ENCODE measurements around the gene TMEM72. TPM values are rescaled to one million over a fixed set of nuclear protein-coding genes. Genes with fewer than 3 reads are reported as not detected.

TMEM72 gene
- polyA plus RNA-seq, 1 donor (not counting 4 experiments of a cell fraction or from before 2014, with no cell fraction given): not detected

DNA sequence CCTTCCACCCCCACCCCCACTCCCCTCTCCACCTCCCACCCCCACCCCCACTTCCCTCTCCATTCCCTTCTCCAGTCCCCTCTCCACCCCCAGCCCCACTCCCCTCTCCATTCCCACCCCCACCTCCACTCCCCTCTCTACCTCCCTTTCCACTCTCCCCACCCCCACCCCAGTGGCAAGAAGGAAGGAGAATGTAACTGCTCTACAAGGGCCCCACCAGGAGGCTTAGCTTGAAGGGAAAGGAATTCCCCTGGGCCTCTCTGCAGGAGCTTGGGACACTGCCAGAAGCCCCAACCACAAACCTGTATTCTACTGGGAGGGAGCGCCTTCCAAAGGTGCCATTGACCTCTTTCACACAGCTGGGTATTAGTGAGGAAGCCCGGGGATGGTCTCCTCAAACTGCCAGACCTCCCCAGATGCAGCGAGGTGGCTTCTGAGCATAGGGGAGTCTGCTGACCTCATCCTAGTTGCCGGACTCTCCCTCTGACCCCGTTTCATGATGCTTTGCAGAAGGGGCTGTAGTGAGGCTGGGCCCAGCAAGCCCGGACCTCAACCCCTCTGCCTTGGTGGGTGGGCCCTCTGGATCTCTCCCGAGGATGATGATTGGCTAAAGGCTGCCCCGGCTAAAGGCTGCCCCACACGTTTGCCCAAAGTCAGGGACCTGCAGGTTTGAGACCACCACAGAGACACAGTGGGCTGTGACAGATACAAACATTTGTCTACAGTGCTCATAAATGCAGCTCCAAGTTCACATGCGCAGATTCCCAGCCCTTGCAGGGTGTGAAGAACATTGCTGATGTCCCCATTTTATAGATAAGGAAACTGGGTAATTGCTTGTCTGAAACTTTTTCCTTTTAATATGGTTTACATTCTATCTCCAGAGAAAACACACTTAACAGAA, 64.5 kb downstream of the TMEM72 start:
- dilution Hi-C loops (cut with MboI; ENCODE audit: extremely low pct_ligation_motif_present, low sequenced_read_pairs): no loop called here

GRCh38 chr10:44976352-44977198, 65.4 kb downstream of the TMEM72 start:
- no peak overlapping the region for H2AFZ ChIP-seq (ENCODE audit: control insufficient read depth, low read length)
- H3K27ac ChIP-seq (ENCODE audit: control insufficient read depth, insufficient read depth, low read length): no peak overlapping the region
- H3K9ac ChIP-seq (ENCODE audit: control insufficient read depth, extremely low read depth, insufficient read depth, low read length): no peak overlapping the region

More for the DNA sequence above, 64.5 kb downstream of the TMEM72 start:
- no peaks in the 10 kb centered on the region for H4K20me1 ChIP-seq (ENCODE audit: control insufficient read depth, extremely low read depth, insufficient read depth, low read length)
- H3K36me3 ChIP-seq (ENCODE audit: control insufficient read depth in 2 of 2, extremely low read depth in 1 of 2, insufficient read depth in 2 of 2, low read length in 2 of 2): no peaks in the 10 kb centered on the region
- H2AFZ ChIP-seq (ENCODE audit: control insufficient read depth, low read length): no peak overlapping the region
- no peaks in the 10 kb centered on the region for H3K27me3 ChIP-seq (ENCODE audit: control insufficient read depth, extremely low read depth, insufficient read depth, low read length)
- TF ChIP-seq CTCF (optimal IDR thresholded peaks at IDR 0.05 in 1 of 3, IDR thresholded peaks at IDR 0.05 in 1 of 3, conservative IDR thresholded peaks at IDR 0.05 in 1 of 3; ENCODE audit: extremely low read depth in 1 of 3, insufficient read depth in 2 of 3, low read length in 3 of 3) (no peak), EZH2 (IDR thresholded peaks at IDR 0.05; ENCODE audit: low read length) (no peak)
- H3K4me3 ChIP-seq (ENCODE audit: control insufficient read depth in 2 of 3, extremely low read depth in 1 of 3, insufficient read depth in 2 of 3, low read depth in 1 of 3, low read length in 3 of 3): no peak overlapping the region
- peaks cover 39% of the 10 kb centered on the region for H3K4me1 ChIP-seq (ENCODE audit: control insufficient read depth, extremely low read depth, insufficient read depth, low read length)
- H3K9me3 ChIP-seq (ENCODE audit: control insufficient read depth, low read depth, low read length): no peaks in the 10 kb centered on the region
- H3K9me1 ChIP-seq (ENCODE audit: control insufficient read depth, extremely low read depth, insufficient read depth, low read length): no peaks in the 10 kb centered on the region
- H3K27ac ChIP-seq (ENCODE audit: control insufficient read depth, insufficient read depth, low read length): no peak overlapping the region
- no peaks in the 10 kb centered on the region for H3K79me2 ChIP-seq (ENCODE audit: control insufficient read depth, insufficient read depth, low read length)
- FAIRE-seq: no peak
- H3K9ac ChIP-seq (ENCODE audit: control insufficient read depth, extremely low read depth, insufficient read depth, low read length): no peak overlapping the region
- DNase-seq (ENCODE audit: low read depth, low spot score): no peak
- H3K4me2 ChIP-seq (ENCODE audit: control insufficient read depth, extremely low read depth, insufficient read depth, low read depth, low read length): no peak overlapping the region

More at GRCh38 chr10:44976352-44977198, 65.4 kb downstream of the TMEM72 start:
- H3K79me2 ChIP-seq (ENCODE audit: control insufficient read depth, insufficient read depth, low read length): no peaks in the 10 kb centered on the region
- H3K9me1 ChIP-seq (ENCODE audit: control insufficient read depth, extremely low read depth, insufficient read depth, low read length): no peaks in the 10 kb centered on the region
- FAIRE-seq (no peak), DNase-seq (ENCODE audit: low read depth, low spot score) (no peak)
- no peaks in the 10 kb centered on the region for H3K27me3 ChIP-seq (ENCODE audit: control insufficient read depth, extremely low read depth, insufficient read depth, low read length)
- TF ChIP-seq CTCF (optimal IDR thresholded peaks at IDR 0.05 in 1 of 3, IDR thresholded peaks at IDR 0.05 in 1 of 3, conservative IDR thresholded peaks at IDR 0.05 in 1 of 3; ENCODE audit: extremely low read depth in 1 of 3, insufficient read depth in 2 of 3, low read length in 3 of 3) (no peak), EZH2 (IDR thresholded peaks at IDR 0.05; ENCODE audit: low read length) (no peak)
- no peak overlapping the region for H3K4me2 ChIP-seq (ENCODE audit: control insufficient read depth, extremely low read depth, insufficient read depth, low read depth, low read length)
- peaks cover 48% of the 10 kb centered on the region for H3K4me1 ChIP-seq (ENCODE audit: control insufficient read depth, extremely low read depth, insufficient read depth, low read length)
- H3K36me3 ChIP-seq (ENCODE audit: control insufficient read depth in 2 of 2, extremely low read depth in 1 of 2, insufficient read depth in 2 of 2, low read length in 2 of 2): no peaks in the 10 kb centered on the region
- H4K20me1 ChIP-seq (ENCODE audit: control insufficient read depth, extremely low read depth, insufficient read depth, low read length): no peaks in the 10 kb centered on the region
- dilution Hi-C loops (cut with MboI; ENCODE audit: extremely low pct_ligation_motif_present, low sequenced_read_pairs): no loop called here
- H3K4me3 ChIP-seq (ENCODE audit: control insufficient read depth in 2 of 3, extremely low read depth in 1 of 3, insufficient read depth in 2 of 3, low read depth in 1 of 3, low read length in 3 of 3): no peak overlapping the region
- no peaks in the 10 kb centered on the region for H3K9me3 ChIP-seq (ENCODE audit: control insufficient read depth, low read depth, low read length)
